ENCODE data around the gene DTNBP1.

The DTNBP1 gene

DNA sequence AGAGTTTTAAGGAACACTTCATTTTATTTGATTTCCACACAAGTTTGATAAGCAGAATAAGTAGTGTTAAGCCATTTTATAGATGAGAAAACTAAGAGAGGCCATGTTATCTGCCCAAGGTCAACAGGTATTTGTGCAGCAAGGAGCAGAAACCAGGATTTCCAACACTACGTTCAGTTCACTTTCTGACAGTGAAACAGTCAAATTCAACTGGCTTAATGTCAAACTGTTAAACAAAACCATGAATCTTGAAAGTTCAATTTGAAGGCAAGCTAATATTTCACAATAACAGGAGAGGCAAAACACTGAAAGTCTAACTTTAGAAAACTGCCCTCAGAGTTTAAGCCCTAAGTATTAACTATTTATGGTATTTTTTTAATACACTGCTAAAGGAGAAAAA, 32.6 kb downstream of the DTNBP1 start:
- H3F3A ChIP-seq (ENCODE audit: insufficient read depth, low read length), result peaks cover 4% of the 10 kb centered on the region; the same call in 1 of the 2 replicates
- H3K4me3 ChIP-seq (ENCODE audit: low read length), result no peak overlapping the region
- H3K9me2 ChIP-seq (replicated peaks; ENCODE audit: insufficient read depth, low read length), result no peaks in the 10 kb centered on the region
- no peaks in the 10 kb centered on the region for H3K79me2 ChIP-seq (ENCODE audit: low read length)
- H4K20me1 ChIP-seq (ENCODE audit: insufficient read depth, low read length), result no peaks in the 10 kb centered on the region
- no peaks in the 10 kb centered on the region for H3K4me1 ChIP-seq (ENCODE audit: low read length)
- no peak for DNase-seq
- H3K9me3 ChIP-seq (replicated peaks; ENCODE audit: insufficient read depth, low read length), result no peaks in the 10 kb centered on the region
- TF ChIP-seq CTCF (IDR thresholded peaks at IDR 0.05; ENCODE audit: low read length) (no peak), EZH2 (optimal IDR thresholded peaks at IDR 0.05; ENCODE audit: low read depth, low read length) (no peak), EZH2phosphoT487 (IDR thresholded peaks at IDR 0.05; ENCODE audit: low read length) (no peak)
- H2AFZ ChIP-seq (ENCODE audit: low read length), result no peak overlapping the region
- no peak overlapping the region for H3K27ac ChIP-seq (ENCODE audit: low read length)
- H3K36me3 ChIP-seq (replicated peaks; ENCODE audit: insufficient read depth, low read length), result no peaks in the 10 kb centered on the region
- H3K4me2 ChIP-seq (ENCODE audit: low read depth, low read length), result no peak overlapping the region
- no peak overlapping the region for H3K9ac ChIP-seq (ENCODE audit: low read length)
- H3K27me3 ChIP-seq (replicated peaks; ENCODE audit: insufficient read depth, low read length), result no peaks in the 10 kb centered on the region

DNA sequence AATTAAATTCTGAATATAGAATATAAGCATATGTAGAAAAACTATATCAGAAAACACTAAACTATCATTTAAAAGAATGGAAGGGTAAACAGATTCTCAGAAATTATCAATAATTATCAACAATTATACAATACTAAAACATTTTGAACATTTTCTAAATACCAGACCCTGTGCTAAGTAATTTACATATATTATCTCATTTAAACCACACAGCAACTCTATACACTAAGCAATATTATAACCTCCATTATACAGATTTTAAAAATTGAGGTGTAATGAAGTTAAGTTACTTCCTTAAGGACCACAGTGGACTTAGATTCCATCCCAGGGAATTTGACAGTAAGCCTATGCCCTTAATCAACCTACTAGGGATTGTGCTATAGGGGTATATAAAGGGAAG, 33.3 kb downstream of the DTNBP1 start:
- Histone ChIP-seq H3K9ac (ENCODE audit: low read length) (no peak overlapping the region), H3K27ac (ENCODE audit: low read length) (no peak overlapping the region), H3K27me3 (replicated peaks; ENCODE audit: insufficient read depth, low read length) (no peaks in the 10 kb centered on the region), H3K4me1 (ENCODE audit: low read length) (no peaks in the 10 kb centered on the region), H3K36me3 (replicated peaks; ENCODE audit: insufficient read depth, low read length) (no peaks in the 10 kb centered on the region), H3K9me2 (replicated peaks; ENCODE audit: insufficient read depth, low read length) (no peaks in the 10 kb centered on the region), H3K4me2 (ENCODE audit: low read depth, low read length) (no peak overlapping the region), H2AFZ (ENCODE audit: low read length) (no peak overlapping the region), H4K20me1 (ENCODE audit: insufficient read depth, low read length) (no peaks in the 10 kb centered on the region), H3K4me3 (ENCODE audit: low read length) (no peak overlapping the region), H3K9me3 (replicated peaks; ENCODE audit: insufficient read depth, low read length) (no peaks in the 10 kb centered on the region), H3K79me2 (ENCODE audit: low read length) (no peaks in the 10 kb centered on the region; the same call in 1 of the 2 replicates), H3F3A (ENCODE audit: insufficient read depth, low read length) (peaks cover 4% of the 10 kb centered on the region; the same call in 1 of the 2 replicates)
- TF ChIP-seq CTCF (IDR thresholded peaks at IDR 0.05; ENCODE audit: low read length) (no peak), EZH2 (optimal IDR thresholded peaks at IDR 0.05; ENCODE audit: low read depth, low read length) (no peak), EZH2phosphoT487 (IDR thresholded peaks at IDR 0.05; ENCODE audit: low read length) (no peak)
- DNase-seq, result no peak

DNA sequence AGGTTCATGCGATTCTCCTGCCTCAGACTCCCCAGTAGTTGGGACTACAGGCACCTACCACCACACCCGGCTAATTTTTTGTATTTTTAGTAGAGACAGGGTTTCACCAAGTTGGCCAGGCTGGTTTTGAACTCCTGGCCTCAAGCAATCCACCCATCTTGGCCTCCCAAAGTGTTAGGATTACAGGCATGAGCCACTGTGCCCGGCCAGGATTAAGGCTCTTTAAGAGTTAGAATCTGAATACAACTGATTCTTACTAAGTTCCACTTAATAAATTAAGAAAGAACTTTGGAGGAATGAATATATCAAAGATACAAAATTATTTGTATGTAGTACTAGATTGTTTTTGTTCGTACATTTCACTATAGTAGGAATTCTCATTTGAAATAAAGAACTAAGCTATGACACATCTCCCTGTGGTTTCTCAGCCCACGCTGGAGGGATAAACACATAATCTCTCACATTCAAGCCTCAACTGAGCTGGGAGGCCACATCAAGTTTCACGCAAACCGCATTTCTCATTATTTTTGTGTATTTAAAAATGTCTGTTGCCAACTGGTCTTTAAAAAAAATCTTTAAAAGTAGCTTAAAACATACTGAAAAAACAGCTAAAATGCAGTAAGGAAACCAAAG, 34.2 kb downstream of the DTNBP1 start:
- no peak overlapping the region for H3K9ac ChIP-seq (ENCODE audit: low read length)
- H3K36me3 ChIP-seq (replicated peaks; ENCODE audit: insufficient read depth, low read length), result no peaks in the 10 kb centered on the region
- no peaks in the 10 kb centered on the region for H3K9me3 ChIP-seq (replicated peaks; ENCODE audit: insufficient read depth, low read length)
- no peaks in the 10 kb centered on the region for H3K27me3 ChIP-seq (replicated peaks; ENCODE audit: insufficient read depth, low read length)
- H3K4me3 ChIP-seq (ENCODE audit: low read length), result no peak overlapping the region
- H3K4me1 ChIP-seq (ENCODE audit: low read length), result no peaks in the 10 kb centered on the region
- H3K79me2 ChIP-seq (ENCODE audit: low read length), result peaks cover 3% of the 10 kb centered on the region; the same call in 1 of the 2 replicates
- no peak for TF ChIP-seq EZH2 (optimal IDR thresholded peaks at IDR 0.05; ENCODE audit: low read depth, low read length)
- H3K9me2 ChIP-seq (replicated peaks; ENCODE audit: insufficient read depth, low read length), result no peaks in the 10 kb centered on the region
- no peak for DNase-seq
- H3F3A ChIP-seq (ENCODE audit: insufficient read depth, low read length), result peaks cover 4% of the 10 kb centered on the region; the same call in 1 of the 2 replicates
- H4K20me1 ChIP-seq (ENCODE audit: insufficient read depth, low read length), result no peaks in the 10 kb centered on the region
- no peak overlapping the region for H3K4me2 ChIP-seq (ENCODE audit: low read depth, low read length)
- no peak overlapping the region for H3K27ac ChIP-seq (ENCODE audit: low read length)
- no peak overlapping the region for H2AFZ ChIP-seq (ENCODE audit: low read length)

GRCh38 chr6:15627821-15628220, 35.0 kb downstream of the DTNBP1 start:
- H3K4me3 ChIP-seq (ENCODE audit: low read length), result no peak overlapping the region
- H3K27ac ChIP-seq (ENCODE audit: low read length), result no peak overlapping the region
- H3K4me1 ChIP-seq (ENCODE audit: low read length), result no peaks in the 10 kb centered on the region
- no peaks in the 10 kb centered on the region for H4K20me1 ChIP-seq (ENCODE audit: insufficient read depth, low read length)
- no peak overlapping the region for H3K4me2 ChIP-seq (ENCODE audit: low read depth, low read length)
- TF ChIP-seq EZH2phosphoT487 (IDR thresholded peaks at IDR 0.05; ENCODE audit: low read length), result no peak
- no peak for TF ChIP-seq CTCF (IDR thresholded peaks at IDR 0.05; ENCODE audit: low read length)
- no peak for TF ChIP-seq EZH2 (optimal IDR thresholded peaks at IDR 0.05; ENCODE audit: low read depth, low read length)
- no peak overlapping the region for H3K9ac ChIP-seq (ENCODE audit: low read length)
- no peaks in the 10 kb centered on the region for H3K36me3 ChIP-seq (replicated peaks; ENCODE audit: insufficient read depth, low read length)
- peaks cover 4% of the 10 kb centered on the region; the same call in 1 of the 2 replicates for H3F3A ChIP-seq (ENCODE audit: insufficient read depth, low read length)
- DNase-seq, result no peak
- peaks cover 10% of the 10 kb centered on the region for H3K79me2 ChIP-seq (ENCODE audit: low read length)
- H3K27me3 ChIP-seq (replicated peaks; ENCODE audit: insufficient read depth, low read length), result no peaks in the 10 kb centered on the region
- no peaks in the 10 kb centered on the region for H3K9me2 ChIP-seq (replicated peaks; ENCODE audit: insufficient read depth, low read length)
- H3K9me3 ChIP-seq (replicated peaks; ENCODE audit: insufficient read depth, low read length), result no peaks in the 10 kb centered on the region
- no peak overlapping the region for H2AFZ ChIP-seq (ENCODE audit: low read length)
